ENCODE measurements around the gene CAMKMT.

Gene CAMKMT

DNA sequence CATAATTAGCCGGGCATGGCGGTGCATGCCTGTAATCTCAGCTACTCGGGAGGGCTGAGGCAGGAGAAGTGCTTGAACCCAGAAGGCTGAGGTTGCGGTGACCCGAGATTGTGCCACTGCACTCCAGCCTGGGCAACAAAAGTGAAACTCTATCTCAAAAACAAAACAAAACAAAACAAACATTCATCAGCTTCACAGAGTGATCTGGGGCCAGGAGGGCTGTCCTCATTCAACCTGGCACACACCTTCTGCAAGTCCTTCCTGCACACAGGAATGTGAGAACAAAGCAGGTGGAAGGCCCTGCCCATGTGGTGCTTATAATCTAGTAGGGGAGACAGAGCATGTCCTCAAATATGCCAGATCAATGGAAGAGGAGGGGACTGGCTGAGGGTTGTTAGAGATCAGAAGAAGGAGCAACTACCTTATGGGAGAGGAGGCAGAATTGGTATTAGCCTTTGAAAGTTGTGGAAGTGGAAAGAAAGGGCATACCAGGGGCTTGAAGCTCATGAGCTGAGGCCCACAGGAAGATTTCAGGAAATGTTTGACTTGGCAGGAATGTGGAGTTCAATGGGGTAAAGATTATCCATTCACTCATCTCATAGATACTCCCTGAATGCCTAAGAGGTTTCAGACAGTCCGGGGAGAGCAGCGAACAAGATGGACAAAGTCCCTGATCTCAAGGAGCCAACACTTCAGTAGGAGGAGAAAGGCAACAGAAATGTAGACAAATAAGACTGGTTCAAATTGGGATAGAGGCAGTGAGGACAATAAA, 424.5 kb downstream of the CAMKMT start:
- in situ Hi-C loops (cut with HindIII; ENCODE audit: low sequenced_read_pairs), result no loop called here

DNA sequence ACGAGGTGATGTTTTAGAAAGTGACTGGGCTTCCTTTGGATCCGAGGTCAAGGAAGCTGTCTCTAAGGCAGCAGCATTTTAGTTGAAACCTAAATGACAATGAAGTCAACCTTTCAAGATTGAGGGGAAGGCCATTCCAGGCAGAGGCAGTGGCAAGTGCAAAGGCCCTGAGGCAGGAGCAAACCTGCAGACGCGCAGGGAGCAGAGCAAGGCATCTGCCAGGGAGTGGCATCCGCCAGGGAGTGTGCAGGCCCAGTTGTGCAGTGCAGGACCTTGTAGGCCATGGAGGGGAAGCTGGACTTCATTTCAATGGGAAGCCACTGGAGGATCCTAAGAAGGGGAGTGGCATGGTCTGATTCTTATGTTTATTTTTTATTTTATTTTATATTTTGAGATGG, 425.1 kb downstream of the CAMKMT start:
- in situ Hi-C loops (cut with HindIII; ENCODE audit: low sequenced_read_pairs), result no loop called here

DNA sequence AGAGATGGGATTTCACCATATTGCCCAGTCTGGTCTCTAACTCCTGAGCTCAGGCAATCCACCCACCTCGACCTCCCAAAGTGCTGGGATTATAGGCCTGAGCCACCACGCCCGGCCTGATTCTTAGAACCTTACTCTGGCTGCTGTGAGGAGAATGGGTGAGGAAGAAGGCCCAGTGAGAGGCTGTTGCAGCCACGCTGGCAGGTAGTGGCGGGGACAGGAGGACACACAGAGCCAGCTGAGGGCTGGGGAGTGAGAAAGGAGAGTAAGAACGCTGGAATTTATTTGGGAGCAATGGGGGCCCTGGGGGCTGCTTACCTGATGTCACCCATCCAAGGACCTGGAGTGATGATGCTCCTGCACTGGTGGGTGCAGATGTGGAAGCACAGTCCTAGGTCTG, 425.9 kb downstream of the CAMKMT start:
- in situ Hi-C loops (cut with HindIII; ENCODE audit: low sequenced_read_pairs), result no loop called here

DNA sequence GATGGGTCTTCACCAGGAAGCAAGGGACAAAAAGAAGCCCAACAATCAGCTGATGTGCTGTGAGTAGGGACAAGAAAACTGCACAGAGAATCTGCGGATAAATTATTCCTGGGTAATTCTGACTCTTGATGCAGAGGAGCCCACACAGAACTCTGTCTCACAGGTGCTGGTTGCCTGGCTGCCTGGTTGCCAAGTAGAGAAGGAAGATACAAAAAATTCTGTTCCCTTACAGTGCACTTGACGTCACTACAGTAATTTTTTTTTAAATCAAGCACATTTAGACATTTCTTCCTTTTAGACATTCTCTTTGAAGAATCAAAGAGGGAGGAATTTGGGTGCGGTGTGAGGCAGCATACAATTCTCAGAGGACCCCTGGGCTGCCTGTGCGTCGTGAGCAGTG, 427.7 kb downstream of the CAMKMT start:
- in situ Hi-C loops (cut with HindIII; ENCODE audit: low sequenced_read_pairs), result no loop called here

DNA sequence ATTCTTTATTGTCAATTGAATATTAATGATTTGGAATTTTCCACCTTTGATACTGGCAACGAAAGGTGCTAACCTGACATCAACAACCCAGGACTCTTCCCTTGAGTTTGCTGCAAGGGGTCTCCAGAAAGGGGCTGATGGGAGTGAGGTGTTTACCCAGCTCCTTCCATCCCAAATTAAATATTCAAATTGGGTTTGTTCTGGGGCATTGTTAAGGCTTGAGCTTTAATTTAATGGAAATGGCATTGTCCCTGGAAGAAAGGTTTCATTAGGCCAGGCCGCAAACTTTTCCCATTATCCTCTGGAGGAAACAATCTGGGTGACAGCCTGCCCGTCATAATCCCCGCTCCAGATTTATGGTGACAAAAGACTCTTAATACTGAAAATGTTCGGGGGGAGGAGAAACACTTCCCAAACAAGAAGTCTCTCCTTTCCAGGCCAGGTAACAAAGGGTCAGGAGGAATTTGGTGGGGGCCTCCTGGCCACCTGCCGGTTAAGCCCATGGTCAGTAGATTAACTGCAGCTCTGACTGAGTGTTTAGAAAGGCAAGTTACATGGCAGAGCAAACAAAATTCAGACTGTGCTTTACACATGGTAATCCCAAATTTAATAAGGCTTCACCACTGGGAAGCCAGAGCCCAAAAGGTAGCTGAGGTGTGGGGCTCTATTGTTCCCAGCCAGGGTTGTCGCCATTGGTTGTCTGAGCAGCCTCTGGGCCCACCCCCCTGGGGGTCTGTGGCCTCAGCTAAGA, 428.4 kb downstream of the CAMKMT start:
- in situ Hi-C loops (cut with HindIII; ENCODE audit: low sequenced_read_pairs), result no loop called here

DNA sequence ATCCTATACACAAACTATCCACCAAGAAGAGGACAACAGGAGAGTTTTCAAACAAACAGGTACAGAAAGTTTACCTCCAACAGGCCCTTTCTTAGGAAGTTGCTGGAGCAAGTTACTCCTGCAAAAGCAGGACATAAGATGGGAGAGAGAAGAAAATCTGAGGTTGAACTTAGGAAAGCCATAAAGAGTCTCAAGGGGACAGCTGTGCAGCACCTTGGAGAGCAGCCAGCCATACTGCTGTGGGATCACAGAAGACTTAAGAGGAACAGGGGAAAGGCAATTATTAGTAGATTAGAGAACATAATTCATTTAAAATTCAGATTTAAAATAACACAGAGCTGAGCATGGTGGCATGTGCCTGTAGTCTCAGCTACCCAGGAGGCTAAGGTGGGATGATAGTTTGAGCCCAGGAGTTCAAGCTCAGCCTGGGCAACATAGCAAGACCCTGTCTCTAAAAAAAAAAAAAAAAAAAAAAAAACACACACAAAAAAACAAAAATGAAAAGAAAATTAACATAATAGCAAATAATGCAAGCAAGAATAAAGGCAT, 431.6 kb downstream of the CAMKMT start:
- in situ Hi-C loops (cut with HindIII; ENCODE audit: low sequenced_read_pairs), result no loop called here

DNA sequence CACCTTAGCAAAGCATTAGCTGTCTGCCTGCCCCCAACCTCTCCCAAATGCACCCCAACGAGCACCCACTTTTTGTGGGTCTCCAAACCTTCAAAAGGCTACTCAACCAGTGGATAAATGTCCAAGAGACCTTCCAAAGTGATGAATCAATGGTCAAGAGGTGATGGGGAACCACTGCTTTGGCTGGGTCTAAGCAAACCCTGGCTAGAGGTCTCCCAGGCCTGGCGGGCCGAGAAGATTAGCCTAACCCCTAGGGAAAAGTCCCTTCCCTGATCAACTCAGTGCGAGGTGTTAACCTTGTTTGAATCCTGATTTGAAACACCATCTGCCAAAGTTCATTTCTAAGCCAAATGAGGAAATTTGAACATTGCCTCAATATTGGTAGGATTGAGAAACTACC, 435.0 kb downstream of the CAMKMT start:
- in situ Hi-C loops (cut with HindIII; ENCODE audit: low sequenced_read_pairs), result no loop called here

DNA sequence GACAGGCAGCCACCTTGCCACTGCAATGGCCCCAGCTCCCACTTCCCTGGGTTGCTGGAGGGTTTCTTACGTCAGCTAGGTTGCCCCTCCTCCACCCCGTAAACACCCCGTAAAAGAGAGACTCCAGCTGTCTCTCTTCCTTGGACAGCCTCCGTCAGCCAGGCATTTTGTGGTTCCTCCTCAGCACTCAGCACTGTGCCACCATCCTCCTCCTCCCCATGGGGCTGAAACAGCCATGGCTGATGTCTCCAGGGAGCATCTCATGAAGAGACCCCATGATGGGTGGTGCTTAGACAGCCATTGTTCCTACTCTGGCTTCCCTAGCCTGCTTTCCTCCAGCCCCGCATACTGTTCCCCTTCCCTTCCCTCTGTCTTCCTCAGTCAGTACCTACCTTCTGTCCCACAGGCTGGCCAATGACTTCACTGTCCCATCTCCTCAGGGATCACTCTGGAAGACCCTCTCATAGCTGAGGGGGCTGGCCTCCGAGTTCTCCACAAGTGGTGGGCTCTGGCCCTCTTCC, 436.5 kb downstream of the CAMKMT start:
- in situ Hi-C loops (cut with HindIII; ENCODE audit: low sequenced_read_pairs), result no loop called here

DNA sequence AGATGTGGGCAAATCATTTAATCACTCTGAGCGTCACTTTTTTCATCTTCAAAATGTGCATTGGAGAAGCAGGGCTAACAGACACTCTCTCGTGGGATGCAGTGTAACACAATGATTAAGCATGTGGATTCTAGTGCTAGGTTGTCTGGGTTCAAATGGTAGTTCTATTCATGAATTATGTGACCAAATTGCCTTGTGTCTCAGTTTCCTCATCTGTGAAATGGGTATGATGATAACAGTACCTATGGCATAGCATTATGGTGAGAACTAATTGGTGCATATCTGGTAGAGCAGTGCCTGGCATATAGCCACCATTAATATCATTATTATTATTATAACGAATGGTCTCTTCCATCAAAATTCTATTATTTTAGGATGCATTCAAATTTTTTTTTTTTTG, 437.4 kb downstream of the CAMKMT start:
- in situ Hi-C loops (cut with HindIII; ENCODE audit: low sequenced_read_pairs), result no loop called here

DNA sequence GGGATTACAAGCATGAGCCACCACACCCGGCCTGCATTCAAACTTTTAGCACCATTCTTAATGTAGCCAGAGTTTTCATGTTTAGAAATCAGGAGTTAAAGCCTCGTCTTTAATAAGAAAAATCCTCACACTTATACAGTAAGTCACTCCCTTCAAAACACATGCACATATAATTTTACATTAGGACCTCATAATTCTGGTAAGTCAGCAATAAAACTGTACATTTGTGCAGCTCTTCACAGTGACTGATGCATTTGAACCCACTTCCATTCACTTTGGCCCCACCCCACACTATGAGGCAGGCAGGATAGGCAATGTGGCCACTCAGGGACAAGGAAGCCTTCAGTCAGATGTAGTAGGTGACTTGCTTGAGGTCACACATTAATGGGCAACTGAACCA, 438.0 kb downstream of the CAMKMT start:
- in situ Hi-C loops (cut with HindIII; ENCODE audit: low sequenced_read_pairs), result loop anchor here (5.0 to 10.0 kb wide), 2 partner anchors 82 to 155 kb away; no protein-coding TSS in a partner anchor

DNA sequence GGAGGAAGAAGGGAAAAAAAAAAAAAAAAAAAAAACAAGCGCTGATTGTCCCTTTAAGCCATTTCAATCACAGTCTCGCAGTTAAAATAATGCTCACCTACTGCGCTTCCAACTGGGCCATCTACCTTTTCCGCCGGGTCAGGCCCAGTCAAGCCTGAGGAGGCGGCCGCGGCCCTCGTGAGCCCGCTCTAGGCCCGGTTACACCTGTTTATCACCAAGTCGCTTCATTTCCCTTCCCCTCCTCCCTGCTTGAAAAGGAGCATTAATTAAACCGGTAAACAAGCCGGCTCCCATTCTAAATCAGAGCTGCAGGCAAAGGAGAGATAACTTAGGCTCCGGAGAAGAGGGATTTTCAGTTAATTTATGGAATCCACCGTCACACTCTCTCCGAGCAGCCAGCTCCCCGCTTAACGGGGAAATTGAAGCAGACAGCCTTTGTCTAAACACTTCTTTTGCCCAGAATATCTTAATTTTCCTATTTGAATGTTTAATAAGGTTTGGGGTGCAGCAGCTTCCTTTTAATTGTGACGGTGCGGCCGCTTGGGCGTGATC, 439.6 kb downstream of the CAMKMT start:
- in situ Hi-C loops (cut with HindIII; ENCODE audit: low sequenced_read_pairs), result loop anchor here (5.0 to 10.0 kb wide), 2 partner anchors 84 to 153 kb away; no protein-coding TSS in a partner anchor

DNA sequence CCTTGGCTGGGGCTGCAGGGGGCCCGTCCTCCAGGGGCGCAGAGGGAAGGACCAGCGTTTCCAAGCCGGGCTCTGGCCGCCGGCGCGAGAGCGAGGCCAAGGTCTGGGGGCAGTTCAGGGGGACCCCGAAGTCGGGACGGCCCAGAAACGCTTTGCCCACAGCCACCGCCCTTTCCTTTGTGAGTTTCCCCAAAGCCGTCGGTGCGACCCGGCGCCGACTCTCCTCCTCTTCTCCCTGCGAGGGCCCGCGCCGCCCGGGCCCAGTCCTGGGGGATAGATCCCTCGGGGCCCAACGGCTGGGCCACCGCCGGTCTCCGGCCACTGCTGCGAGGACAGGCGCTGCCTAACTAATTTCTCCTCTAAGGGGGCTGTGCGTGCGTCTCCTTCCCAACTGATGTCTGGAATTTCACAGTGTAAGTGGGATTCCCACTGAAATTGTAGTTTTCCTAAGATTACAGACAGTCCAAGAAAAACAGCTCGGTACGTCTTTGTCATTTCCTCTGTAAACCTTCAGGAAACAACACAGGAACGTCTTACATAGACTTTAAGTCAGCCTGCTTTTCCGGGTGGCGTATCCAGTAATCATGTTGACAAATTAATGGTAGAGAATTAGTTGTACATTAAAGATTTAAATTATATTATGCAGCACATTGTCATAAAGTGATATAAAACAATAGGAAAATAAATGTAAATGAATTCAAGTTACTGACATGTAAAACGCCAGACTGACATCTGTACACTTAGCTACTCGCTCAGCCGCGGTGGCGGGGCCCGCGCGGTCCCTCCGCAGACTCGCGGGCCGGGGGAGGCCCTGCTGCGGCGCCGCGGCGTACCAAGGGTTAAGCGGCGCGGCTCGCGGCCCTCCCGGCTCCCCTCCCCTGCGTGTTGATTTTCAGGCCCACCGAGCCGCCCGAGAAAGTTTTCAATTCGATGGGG, 440.4 kb downstream of the CAMKMT start:
- in situ Hi-C loops (cut with HindIII; ENCODE audit: low sequenced_read_pairs), result loop anchor here (5.0 to 10.0 kb wide), 2 partner anchors 85 to 153 kb away; no protein-coding TSS in a partner anchor

DNA sequence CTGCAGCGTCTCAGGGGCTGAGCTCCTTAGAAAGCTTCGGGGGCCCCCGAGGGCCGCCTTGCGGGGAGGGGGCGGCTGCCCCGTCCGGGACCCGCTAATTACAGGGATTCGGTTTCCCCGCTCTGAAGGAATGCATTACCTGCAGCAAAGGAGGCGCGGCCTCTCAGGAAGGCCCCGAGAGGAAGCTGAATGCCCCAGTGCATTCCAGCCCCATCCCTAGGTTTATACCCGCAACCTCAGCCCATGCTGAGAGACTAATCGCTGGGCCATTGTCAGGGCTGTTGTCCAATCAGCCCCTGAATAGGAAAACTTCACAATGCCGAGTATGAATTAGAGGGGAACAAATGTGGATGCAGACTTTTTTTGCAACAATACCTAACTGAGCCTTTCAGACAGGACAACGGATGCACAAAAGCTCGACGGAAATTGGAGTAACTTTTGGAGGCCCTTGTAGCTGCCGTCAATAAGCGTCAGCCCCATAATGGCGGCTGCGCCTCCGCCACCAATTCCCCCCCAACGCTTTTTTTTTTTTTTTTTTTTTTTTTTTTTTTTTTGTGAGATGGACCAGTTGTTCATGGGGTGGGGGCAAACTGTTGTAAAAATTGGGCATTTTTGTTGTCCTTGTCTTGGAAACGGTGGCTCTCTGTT, 441.2 kb downstream of the CAMKMT start:
- in situ Hi-C loops (cut with HindIII; ENCODE audit: low sequenced_read_pairs), result loop anchor here (5.0 to 10.0 kb wide), 2 partner anchors 86 to 152 kb away; no protein-coding TSS in a partner anchor

DNA sequence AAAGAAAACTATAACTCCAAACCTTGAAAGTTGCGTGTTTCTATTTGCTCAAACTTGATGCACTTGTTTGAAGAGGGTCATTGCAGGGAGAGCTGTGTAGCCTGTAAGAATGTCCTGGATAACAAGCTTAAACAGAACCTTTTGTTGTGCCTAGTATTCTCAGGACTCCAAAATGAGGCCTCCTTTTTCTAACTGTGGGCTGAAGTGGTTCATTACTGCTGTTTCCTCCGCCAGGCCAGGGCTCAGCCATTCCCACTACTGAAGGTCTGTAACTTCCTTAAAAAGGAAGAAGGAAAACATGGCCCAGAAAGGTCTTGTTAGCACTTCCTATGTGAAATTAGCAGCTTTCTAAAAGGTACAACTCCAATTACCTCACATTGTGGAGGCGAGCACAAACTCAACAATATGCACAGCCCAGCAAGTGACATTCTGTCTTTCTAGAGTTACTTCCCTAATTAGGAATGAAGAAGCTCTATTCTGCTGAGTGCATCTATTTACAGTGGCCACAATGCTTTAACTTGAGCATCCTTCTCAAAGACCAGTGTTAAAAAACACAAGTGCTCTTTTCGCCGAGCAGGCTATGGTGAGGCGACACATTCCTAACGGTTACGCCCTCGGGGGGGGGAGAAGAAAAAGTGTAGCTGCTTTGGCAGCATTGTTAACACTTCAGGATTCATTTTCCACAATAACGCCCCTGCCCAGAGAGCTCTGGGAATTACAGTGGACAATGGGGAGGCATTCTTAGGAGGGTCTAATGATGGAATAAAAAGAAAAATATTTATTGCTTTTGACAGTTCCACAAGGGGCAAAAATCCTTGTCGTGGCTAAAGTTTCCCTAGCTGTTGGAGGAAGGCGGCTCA, 442.9 kb downstream of the CAMKMT start:
- in situ Hi-C loops (cut with HindIII; ENCODE audit: low sequenced_read_pairs), result loop anchor here (5.0 to 10.0 kb wide), 2 partner anchors 87 to 150 kb away; no protein-coding TSS in a partner anchor

DNA sequence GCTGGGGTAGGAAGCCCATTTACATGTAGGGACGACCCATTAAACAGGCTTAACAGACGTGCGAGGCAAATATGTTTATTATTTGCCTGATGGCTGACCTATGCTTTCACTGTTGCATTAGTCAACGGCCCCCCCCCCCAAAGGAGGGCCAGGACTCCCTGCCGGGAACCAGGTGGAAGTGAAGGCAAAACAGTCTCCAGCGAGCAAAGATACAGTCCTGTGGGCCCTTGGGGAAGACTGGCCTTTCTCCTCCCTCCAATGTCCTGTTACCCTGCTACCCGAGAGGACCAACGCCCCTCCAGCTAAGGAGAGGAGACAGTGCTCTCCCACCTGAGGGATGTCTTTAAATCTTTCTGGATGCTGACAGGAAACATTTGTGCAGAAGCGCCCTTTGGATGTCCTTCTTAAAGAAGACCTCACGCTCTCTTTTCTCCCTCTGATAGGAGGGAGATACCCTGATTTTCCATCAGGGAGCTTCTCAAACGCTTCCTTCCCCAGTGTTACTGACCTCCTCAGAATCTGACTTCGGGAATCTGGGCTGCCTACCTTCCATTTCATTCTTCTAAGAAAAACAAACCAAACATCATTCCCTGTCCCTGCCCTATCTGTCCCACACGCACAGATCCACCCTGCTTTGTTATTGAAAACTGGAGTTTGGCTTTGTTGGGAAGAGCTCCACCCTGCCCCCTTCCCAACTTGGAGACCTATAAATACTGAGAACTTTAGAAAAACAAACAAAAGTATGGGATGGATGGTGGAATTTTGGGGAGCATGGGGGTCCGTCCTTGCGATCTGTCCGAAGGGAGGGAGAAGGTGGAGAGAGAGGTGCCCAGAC, 443.9 kb downstream of the CAMKMT start:
- in situ Hi-C loops (cut with HindIII; ENCODE audit: low sequenced_read_pairs), result loop anchor here (10.0 kb wide), 1 partner anchor 149 kb away; no protein-coding TSS in a partner anchor

DNA sequence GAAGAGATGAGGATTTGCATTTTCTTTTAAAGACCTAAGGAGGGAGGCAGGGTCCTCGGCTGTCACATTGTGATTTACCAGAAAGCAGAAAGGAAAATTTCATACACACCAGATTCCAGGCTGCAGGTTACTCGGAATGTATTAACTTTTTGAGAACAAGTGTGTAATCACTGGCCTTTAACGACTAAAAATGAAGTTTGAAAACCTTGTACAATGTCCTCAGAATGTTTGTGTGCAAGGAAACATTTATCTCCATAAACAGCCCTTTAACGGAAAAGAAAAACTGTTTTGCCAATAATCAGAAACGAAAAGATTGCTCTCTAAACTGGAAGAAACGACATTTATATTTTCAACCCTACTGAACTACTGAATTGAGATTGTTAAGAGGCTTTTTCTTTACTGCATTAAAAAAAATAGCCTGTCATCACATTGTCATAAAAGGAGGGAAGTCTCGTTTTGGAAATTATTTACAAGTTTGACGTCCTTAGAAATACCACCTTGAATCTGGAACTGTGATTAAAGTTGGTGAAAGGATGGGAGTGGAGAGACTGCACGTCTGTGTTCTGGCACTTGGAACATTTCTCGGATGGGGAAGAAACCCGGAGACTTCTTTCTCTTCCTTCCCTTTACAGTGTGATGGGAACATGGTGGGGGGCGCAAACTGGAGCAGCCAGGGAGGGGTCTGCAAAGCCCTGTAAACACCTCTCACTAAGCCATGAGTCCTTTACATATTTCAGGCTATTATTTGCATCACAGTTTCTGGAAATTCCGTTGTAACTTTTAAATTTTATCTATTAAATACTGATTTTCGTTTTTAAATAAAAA, 445.7 kb downstream of the CAMKMT start:
- in situ Hi-C loops (cut with HindIII; ENCODE audit: low sequenced_read_pairs), result loop anchor here (10.0 kb wide), 1 partner anchor 147 kb away; no protein-coding TSS in a partner anchor
